Measurements from ENCODE around the gene PRSS56. TPM values are rescaled to one million over a fixed set of nuclear protein-coding genes. Genes with fewer than 3 reads are reported as not detected.

PRSS56 gene
- total and polyA plus RNA-seq, 2 of the 13 experiments (the other 11 are each of a cell fraction or from before 2014, with no cell fraction given), result not detected

GRCh38 chr2:232543928-232544631, 23.9 kb downstream of the PRSS56 start (continued):
- TF ChIP-seq SMAD3 (CRISPR knock-in tag; IDR thresholded peaks at IDR 0.05) (no peak), KLF11 (CRISPR knock-in tag; IDR thresholded peaks at IDR 0.05) (no peak), ZNF644 (CRISPR knock-in tag; IDR thresholded peaks at IDR 0.05; ENCODE audit: low read depth) (no peak), ZNF530 (CRISPR knock-in tag; IDR thresholded peaks at IDR 0.05; ENCODE audit: low read depth) (no peak), SETDB1 (CRISPR knock-in tag; IDR thresholded peaks at IDR 0.05; ENCODE audit: borderline replicate concordance) (no peak), RBM22 (optimal IDR thresholded peaks at IDR 0.05; ENCODE audit: low read length) (peak; percentile 16), ZNF563 (CRISPR knock-in tag; IDR thresholded peaks at IDR 0.05) (no peak), ZNF451 (CRISPR knock-in tag; IDR thresholded peaks at IDR 0.05) (no peak), FOXM1 (CRISPR knock-in tag; IDR thresholded peaks at IDR 0.05) (no peak), ZNF558 (CRISPR knock-in tag; IDR thresholded peaks at IDR 0.05; ENCODE audit: borderline replicate concordance) (no peak), RBFOX2 (IDR thresholded peaks at IDR 0.05; ENCODE audit: low read depth, low read length) (peak; percentile 25; the same call in 1 of the 2 replicates), SRSF9 (IDR thresholded peaks at IDR 0.05; ENCODE audit: borderline replicate concordance, insufficient read depth, low read depth, low read length, poor library complexity, severe bottlenecking) (no peak), MBD4 (IDR thresholded peaks at IDR 0.05; ENCODE audit: borderline replicate concordance, low read length) (no peak), ZNF724P (CRISPR knock-in tag; IDR thresholded peaks at IDR 0.05; ENCODE audit: borderline replicate concordance) (no peak), NFIB (CRISPR knock-in tag; IDR thresholded peaks at IDR 0.05; ENCODE audit: borderline replicate concordance) (no peak), ZNF101 (CRISPR knock-in tag; IDR thresholded peaks at IDR 0.05; ENCODE audit: borderline replicate concordance, low read depth) (no peak), ZBTB20 (CRISPR knock-in tag; IDR thresholded peaks at IDR 0.05; ENCODE audit: borderline replicate concordance, low read depth) (no peak), FOSL2 (CRISPR knock-in tag; IDR thresholded peaks at IDR 0.05) (no peak), TFAP4 (IDR thresholded peaks at IDR 0.05; ENCODE audit: borderline replicate concordance, low read depth) (no peak), ZNF337 (CRISPR knock-in tag; IDR thresholded peaks at IDR 0.05; ENCODE audit: borderline replicate concordance, low read depth) (no peak)

Data from HepG2 (cell line).